Chondrocyte (in vitro differentiated cells): ENCODE data around the gene PNPT1. TPM values are rescaled to one million over a fixed set of nuclear protein-coding genes. Genes with fewer than 3 reads are reported as not detected.

Source experiments
- DNase-seq: peaks from one replicate; pipeline ENCODE4 v3.0.0; 2021; ENCODE audit warnings: mixed read lengths, low spot score
- H3K27ac Mint-ChIP-seq: one replicate; pipeline ENCODE4 v1.8.0; 2021; ENCODE audit warnings: mild to moderate bottlenecking, moderate library complexity, mixed read lengths; ENCODE audit not compliant: unreplicated experiment
- H3K27me3 Mint-ChIP-seq: 2 replicates; pipeline ENCODE4 v1.8.0; 2021; ENCODE audit warnings: low read depth, mixed read lengths
- H3K36me3 Mint-ChIP-seq: 2 replicates; pipeline ENCODE4 v1.8.0; 2021; ENCODE audit warnings: low read depth, mixed read lengths
- H3K4me1 Mint-ChIP-seq: 2 replicates; pipeline ENCODE4 v1.8.0; 2021; ENCODE audit warnings: low read depth, mild to moderate bottlenecking, mixed read lengths
- H3K4me3 Mint-ChIP-seq: one replicate; pipeline ENCODE4 v1.8.0; 2021; ENCODE audit warnings: mild to moderate bottlenecking, moderate library complexity, mixed read lengths; ENCODE audit not compliant: unreplicated experiment
- H3K9me3 Mint-ChIP-seq: 2 replicates; pipeline ENCODE4 v1.8.0; 2021; ENCODE audit warnings: low read depth, mixed read lengths
- total RNA-seq: library from RNA; stranded (reverse); gene quantifications from 3 replicates; pipeline ENCODE4 v1.2.1, GENCODE V29; 2021
- TF ChIP-seq, protein P1 (sequence below): fragments of 200-600 bp; sonication (generic); IDR thresholded peaks from 2 replicates; pipeline ENCODE4 v1.5.0; 2021; ENCODE audit warnings: antibody characterized with exemption, mild to moderate bottlenecking, moderate library complexity

PNPT1 gene
- total RNA-seq, 1 donor from 2014 or later: 13.1 TPM

DNA sequence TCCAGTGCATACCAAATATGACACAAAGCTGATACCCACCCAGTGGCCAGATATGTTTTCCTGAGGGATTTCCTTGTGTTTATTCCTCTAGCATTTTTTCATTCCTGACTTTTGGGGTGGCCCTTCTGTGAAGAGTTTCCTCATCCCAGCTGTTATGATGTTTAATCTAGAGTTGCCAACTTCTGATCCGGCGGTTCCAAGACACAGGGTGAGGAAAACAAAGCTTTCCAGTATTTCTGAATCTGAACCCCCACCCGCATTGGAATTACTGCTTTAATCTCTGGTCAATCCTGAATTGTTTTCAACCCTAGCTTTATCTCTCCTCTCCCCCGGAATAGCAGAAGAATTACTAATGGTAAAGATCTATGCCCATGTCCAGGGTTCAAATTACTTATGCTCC, 39.2 kb upstream of the PNPT1 start:
- Mint-ChIP-seq H3K27me3 (peaks cover 17% of the 10 kb centered on the region), H3K4me3 (no peak overlapping the region)
- no peak for DNase-seq

DNA sequence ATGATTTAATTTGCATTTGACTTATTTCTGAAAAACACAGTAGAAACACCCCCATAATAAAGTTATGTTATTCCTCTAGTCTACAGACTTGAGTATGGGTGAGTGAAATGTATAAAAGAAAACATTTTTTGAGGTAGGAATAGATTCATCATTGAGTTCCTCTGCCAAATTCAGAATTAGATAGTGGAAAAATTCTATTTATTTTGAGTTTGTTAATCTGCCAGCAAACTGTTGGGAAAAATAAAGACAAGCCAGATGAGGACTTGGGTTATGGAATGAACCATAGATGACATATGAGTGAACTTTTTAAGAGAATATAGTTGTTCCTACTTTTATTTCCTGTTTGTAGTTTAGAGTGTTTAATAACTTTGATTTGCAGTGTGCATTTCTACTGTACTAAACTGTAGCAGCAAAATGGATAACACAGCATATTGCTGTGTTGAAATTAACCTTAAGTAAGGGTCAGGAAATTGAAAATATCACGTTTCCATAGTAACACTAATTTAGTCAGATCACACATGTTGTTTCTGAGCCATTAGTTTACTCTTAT, 35.6 kb upstream of the PNPT1 start:
- no peak overlapping the region for H3K27ac Mint-ChIP-seq
- no peak for DNase-seq

More for the DNA sequence above, 39.2 kb upstream of the PNPT1 start:
- Mint-ChIP-seq H3K27ac (no peak overlapping the region), H3K36me3 (no peaks in the 10 kb centered on the region), H3K9me3 (no peaks in the 10 kb centered on the region), H3K4me1 (peaks cover 3% of the 10 kb centered on the region)
- TF ChIP-seq, protein P1, sequence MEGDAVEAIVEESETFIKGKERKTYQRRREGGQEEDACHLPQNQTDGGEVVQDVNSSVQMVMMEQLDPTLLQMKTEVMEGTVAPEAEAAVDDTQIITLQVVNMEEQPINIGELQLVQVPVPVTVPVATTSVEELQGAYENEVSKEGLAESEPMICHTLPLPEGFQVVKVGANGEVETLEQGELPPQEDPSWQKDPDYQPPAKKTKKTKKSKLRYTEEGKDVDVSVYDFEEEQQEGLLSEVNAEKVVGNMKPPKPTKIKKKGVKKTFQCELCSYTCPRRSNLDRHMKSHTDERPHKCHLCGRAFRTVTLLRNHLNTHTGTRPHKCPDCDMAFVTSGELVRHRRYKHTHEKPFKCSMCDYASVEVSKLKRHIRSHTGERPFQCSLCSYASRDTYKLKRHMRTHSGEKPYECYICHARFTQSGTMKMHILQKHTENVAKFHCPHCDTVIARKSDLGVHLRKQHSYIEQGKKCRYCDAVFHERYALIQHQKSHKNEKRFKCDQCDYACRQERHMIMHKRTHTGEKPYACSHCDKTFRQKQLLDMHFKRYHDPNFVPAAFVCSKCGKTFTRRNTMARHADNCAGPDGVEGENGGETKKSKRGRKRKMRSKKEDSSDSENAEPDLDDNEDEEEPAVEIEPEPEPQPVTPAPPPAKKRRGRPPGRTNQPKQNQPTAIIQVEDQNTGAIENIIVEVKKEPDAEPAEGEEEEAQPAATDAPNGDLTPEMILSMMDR: no peak

DNA sequence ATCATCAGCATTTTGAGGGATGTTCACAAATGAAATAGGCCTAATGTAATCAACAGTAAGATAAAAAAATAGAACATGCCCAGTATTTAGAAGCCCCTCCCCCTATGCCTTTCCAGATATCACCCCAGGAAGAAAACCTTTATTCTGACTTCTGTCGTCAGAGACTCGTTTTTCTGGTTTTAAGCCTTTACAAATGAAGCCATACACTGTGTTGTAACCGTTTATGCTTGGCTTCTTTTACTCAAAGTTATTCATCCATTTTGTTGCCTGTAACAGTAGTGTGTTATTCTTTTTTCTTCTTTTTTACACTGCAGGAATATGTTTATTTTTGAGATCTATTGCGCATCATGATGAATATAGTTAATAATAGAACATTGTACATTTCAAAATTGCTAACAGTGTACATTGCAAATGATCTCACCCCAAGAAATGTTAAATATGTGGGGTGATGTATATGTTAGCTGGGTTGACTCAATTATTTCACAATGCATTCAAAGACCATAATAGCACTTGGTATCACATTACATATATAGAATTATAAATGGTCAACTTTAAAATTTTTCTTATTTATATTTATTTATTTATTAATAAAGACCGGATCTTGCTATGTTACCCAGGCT, 28.1 kb upstream of the PNPT1 start:
- Mint-ChIP-seq H3K9me3 (no peaks in the 10 kb centered on the region), H3K4me3 (no peak overlapping the region), H3K27me3 (peaks cover 28% of the 10 kb centered on the region), H3K36me3 (no peaks in the 10 kb centered on the region), H3K4me1 (no peaks in the 10 kb centered on the region), H3K27ac (no peak overlapping the region)
- TF ChIP-seq, protein P1: no peak
- no peak for DNase-seq

More for the DNA sequence above, 35.6 kb upstream of the PNPT1 start:
- TF ChIP-seq, protein P1: no peak
- Mint-ChIP-seq H3K9me3 (no peaks in the 10 kb centered on the region), H3K27me3 (peaks cover 14% of the 10 kb centered on the region), H3K36me3 (no peaks in the 10 kb centered on the region), H3K4me3 (no peak overlapping the region), H3K4me1 (peaks cover 3% of the 10 kb centered on the region)

DNA sequence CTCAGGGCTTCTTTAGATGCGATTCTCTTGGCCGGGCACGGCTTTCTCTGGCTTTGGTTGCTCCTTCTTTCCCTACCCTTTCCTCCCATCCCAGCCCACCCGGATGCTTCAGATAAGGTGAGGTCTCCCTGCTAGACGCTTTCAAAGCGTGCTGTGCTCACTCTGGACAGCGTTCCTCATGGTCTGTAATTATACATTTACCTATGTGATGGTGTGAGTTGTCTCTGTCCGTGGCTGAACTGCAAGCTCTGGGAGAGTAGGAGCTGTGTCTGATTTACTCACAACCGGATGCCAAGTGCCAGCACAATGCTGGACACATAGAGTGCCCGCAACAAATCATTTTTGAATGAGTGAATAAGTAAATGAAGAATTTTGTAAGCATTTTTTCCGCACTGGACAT, 26.8 kb upstream of the PNPT1 start:
- H3K4me3 Mint-ChIP-seq: no peak overlapping the region
- no peaks in the 10 kb centered on the region for H3K4me1 Mint-ChIP-seq
- H3K27ac Mint-ChIP-seq: no peak overlapping the region
- no peak for DNase-seq
- no peaks in the 10 kb centered on the region for H3K36me3 Mint-ChIP-seq
- TF ChIP-seq, protein P1: no peak
- no peaks in the 10 kb centered on the region for H3K9me3 Mint-ChIP-seq
- peaks cover 34% of the 10 kb centered on the region for H3K27me3 Mint-ChIP-seq

DNA sequence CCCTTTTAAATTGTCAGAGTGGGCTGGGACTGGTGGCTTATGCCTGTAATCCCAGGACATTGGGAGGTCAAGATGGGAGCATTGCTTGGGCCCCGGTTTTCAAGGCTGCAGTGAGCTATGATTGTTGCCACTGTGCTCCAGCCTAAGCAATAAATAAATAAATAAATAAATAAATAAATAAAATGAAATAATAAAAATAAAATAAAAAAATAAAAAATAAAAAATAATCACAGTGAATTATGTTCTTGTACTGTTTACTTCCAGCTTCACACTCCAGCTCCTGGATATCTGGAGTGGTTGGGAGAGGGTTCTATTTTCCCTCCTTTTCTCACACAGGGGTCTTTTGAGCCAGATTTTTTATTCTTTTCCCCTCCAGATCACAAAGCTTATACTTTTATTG, 26.2 kb upstream of the PNPT1 start:
- Mint-ChIP-seq H3K27ac (no peak overlapping the region), H3K9me3 (no peaks in the 10 kb centered on the region), H3K36me3 (no peaks in the 10 kb centered on the region), H3K4me1 (no peaks in the 10 kb centered on the region), H3K27me3 (peaks cover 34% of the 10 kb centered on the region), H3K4me3 (no peak overlapping the region)
- no peak for DNase-seq
- TF ChIP-seq, protein P1: no peak
